Retina (tissue), 1 donor: ENCODE results near the gene CHPF.

Experiments
- DNase-seq: peaks from one replicate; pipeline ENCODE4 v3.0.0-alpha.2; 2016

The CHPF gene

GRCh38 chr2:219511547-219512325 lies 31.9 kb downstream of the CHPF start:
- peak; percentile 58 for DNase-seq

GRCh38 chr2:219510512-219511135 lies 33.0 kb downstream of the CHPF start:
- no peak for DNase-seq

GRCh38 chr2:219509780-219510511 lies 33.7 kb downstream of the CHPF start:
- DNase-seq, result peak; percentile 84

GRCh38 chr2:219508971-219509779 lies 34.4 kb downstream of the CHPF start:
- DNase-seq, result no peak

GRCh38 chr2:219508444-219508734 lies 35.2 kb downstream of the CHPF start:
- no peak for DNase-seq

GRCh38 chr2:219507581-219508443 lies 35.8 kb downstream of the CHPF start:
- DNase-seq, result no peak

GRCh38 chr2:219506802-219507526 lies 36.6 kb downstream of the CHPF start:
- DNase-seq, result peak; percentile 65

GRCh38 chr2:219506153-219506801 lies 37.3 kb downstream of the CHPF start:
- DNase-seq, result no peak

- DNase-seq, result no peak
Measured at GRCh38 chr2:219505585-219505984, 38.0 kb downstream of the CHPF start.

- no peak for DNase-seq
Measured at GRCh38 chr2:219502618-219503017, 41.0 kb downstream of the CHPF start.

- no peak for DNase-seq
Measured at GRCh38 chr2:219501849-219502248, 41.8 kb downstream of the CHPF start.

- DNase-seq, result no peak
Measured at GRCh38 chr2:219500135-219500534, 43.5 kb downstream of the CHPF start.

GRCh38 chr2:219499555-219499954 lies 44.1 kb downstream of the CHPF start:
- DNase-seq, result no peak

GRCh38 chr2:219499058-219499307 lies 44.6 kb downstream of the CHPF start:
- no peak for DNase-seq

- DNase-seq, result peak; percentile 93
Measured at GRCh38 chr2:219498280-219499057, 45.1 kb downstream of the CHPF start, which contains the start of gene GMPPA. TSS of gene GMPPA (plus strand) at chr2:219498891. CDS start at chr2:219499976, 1,085 bp downstream.

- peak; percentile 43 for DNase-seq
Measured at GRCh38 chr2:219497495-219498279, 45.9 kb downstream of the CHPF start.

- peak; percentile 67 for DNase-seq
Measured at GRCh38 chr2:219496825-219497494, 46.6 kb downstream of the CHPF start.

GRCh38 chr2:219496247-219496824 lies 47.3 kb downstream of the CHPF start:
- no peak for DNase-seq
